Measurements from ENCODE around the gene AREL1.
A peak's percentile ranks its signal among the peaks of the same experiment; 100 is the strongest.

Gene AREL1

DNA sequence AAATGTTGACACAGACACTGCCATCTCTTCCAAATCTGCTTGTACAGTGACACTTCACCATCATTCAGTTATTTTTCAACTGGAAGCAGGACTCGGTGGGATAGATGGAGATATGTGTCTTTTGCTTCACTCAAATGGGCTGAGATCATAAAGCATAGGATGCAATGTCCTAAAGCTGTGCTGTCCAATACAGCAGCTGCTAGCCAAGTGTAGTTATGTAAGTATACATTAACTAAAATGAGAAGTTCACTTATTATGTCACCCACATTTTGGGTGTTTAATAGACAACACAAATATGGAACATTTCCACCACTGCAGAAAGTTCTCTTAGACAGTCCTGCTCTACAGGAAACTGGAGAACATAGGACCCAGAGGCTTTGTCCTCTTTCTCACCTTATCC lies 43.6 kb downstream of the AREL1 start:
- no peak for DNase-seq (ENCODE audit: low read depth)
- TF ChIP-seq, protein P1, sequence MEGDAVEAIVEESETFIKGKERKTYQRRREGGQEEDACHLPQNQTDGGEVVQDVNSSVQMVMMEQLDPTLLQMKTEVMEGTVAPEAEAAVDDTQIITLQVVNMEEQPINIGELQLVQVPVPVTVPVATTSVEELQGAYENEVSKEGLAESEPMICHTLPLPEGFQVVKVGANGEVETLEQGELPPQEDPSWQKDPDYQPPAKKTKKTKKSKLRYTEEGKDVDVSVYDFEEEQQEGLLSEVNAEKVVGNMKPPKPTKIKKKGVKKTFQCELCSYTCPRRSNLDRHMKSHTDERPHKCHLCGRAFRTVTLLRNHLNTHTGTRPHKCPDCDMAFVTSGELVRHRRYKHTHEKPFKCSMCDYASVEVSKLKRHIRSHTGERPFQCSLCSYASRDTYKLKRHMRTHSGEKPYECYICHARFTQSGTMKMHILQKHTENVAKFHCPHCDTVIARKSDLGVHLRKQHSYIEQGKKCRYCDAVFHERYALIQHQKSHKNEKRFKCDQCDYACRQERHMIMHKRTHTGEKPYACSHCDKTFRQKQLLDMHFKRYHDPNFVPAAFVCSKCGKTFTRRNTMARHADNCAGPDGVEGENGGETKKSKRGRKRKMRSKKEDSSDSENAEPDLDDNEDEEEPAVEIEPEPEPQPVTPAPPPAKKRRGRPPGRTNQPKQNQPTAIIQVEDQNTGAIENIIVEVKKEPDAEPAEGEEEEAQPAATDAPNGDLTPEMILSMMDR (IDR thresholded peaks at IDR 0.05; ENCODE audit: control insufficient read depth, insufficient read depth, low read depth, low read length, missing control alignments), result no peak
- no peak overlapping the region for H3K4me3 ChIP-seq (ENCODE audit: control insufficient read depth, low read depth, low read length)

DNA sequence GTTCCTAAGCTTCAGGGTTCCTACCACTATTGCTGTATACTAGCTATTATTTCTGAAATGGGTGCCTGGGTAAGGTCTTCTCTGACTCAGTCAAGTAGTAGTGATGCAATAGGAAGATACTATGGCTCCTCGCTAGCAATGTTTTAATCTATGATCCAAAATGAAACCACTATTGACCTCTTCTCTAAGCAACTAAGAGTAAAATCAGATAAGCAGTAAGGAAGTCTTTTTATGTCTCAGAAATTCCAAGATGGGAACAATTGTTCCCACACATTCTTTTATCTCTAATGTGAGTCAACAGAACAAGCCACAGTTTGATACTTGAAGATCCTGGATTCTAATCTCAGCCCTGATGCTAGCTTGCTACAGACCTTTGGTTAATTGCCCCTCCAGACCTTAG lies 45.1 kb downstream of the AREL1 start:
- TF ChIP-seq, protein P1 (IDR thresholded peaks at IDR 0.05; ENCODE audit: control insufficient read depth, insufficient read depth, low read depth, low read length, missing control alignments), result no peak
- DNase-seq (ENCODE audit: low read depth), result peak; percentile 55
- no peak overlapping the region for H3K4me3 ChIP-seq (ENCODE audit: control insufficient read depth, low read depth, low read length)

DNA sequence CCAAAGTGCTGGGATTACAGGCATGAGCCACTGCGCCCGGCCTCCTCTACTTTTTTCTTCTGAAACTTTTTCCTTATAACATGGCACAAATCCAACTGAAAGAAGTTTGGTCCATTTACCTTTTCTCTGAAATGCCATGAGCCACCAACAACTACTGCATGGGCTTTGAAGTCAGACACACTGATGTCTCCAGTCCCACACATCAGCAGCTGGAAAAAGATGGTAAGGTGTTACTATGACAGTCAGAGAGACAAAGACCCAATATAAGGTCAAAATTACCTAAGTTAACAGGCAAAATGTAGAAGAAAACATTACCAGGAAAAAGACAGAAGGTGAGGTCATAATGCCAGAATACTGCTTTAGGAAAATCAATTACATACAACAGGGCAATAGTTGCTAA lies 48.2 kb downstream of the AREL1 start:
- no peak for DNase-seq (ENCODE audit: low read depth)
- no peak overlapping the region for H3K4me3 ChIP-seq (ENCODE audit: control insufficient read depth, low read depth, low read length)
- TF ChIP-seq, protein P1 (IDR thresholded peaks at IDR 0.05; ENCODE audit: control insufficient read depth, insufficient read depth, low read depth, low read length, missing control alignments), result no peak

DNA sequence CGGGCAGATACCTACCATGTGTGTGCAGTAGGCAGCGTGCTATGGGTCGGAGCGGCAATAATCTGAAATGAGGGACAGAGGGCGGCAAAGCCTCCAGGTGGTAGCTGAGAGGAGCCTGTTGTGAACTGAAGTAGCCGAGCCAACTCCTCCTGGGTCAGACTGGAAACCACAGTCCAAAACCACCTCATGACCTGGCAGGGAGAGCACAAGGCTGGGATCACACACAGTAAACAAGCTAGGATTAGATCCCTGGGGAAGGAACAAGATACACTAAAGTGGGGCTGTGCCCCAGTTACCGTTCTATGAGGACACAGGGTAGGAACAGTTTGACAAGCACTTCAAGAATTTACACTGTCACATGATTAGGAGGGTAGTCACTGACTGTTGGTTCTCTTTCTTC lies 49.0 kb downstream of the AREL1 start:
- DNase-seq (ENCODE audit: low read depth), result no peak
- H3K4me3 ChIP-seq (ENCODE audit: control insufficient read depth, low read depth, low read length), result no peak overlapping the region
- TF ChIP-seq, protein P1 (IDR thresholded peaks at IDR 0.05; ENCODE audit: control insufficient read depth, insufficient read depth, low read depth, low read length, missing control alignments), result no peak

DNA sequence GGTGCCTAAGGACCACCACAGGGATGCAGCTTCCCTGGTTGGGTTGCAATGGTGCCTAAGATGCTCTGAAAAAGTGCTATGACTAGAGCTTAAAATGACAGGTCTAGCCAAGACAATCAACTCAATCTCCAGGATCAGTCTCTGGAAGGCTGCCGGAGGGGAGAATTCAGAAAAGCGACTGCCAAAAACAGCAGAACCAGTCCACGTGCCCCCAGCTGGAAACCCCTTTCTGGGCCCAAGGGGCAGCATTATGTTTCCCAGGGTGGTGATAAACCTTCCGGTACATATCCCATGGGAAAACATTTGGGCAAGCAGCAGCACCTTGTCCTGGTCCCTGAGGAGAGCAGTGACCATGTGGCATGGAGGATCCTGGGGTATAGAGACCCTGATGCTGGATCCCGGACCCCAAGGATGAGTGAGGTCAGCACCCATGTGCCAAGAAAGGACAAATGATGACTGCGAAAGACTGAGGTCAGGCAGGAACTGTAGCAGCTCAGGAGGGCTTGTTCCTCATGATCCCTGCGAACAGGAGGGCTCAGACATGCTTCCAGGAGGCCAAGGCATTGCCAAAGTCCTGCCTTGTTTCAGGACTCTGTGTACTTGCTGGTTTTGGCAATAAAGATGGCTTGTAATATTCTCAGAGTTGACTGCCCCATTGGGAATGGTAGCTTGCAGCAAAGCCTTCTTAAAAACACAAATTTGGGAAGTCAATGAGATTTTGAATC lies 51.0 kb downstream of the AREL1 start:
- TF ChIP-seq, protein P1 (IDR thresholded peaks at IDR 0.05; ENCODE audit: control insufficient read depth, insufficient read depth, low read depth, low read length, missing control alignments), result no peak
- DNase-seq (ENCODE audit: low read depth), result no peak
- H3K4me3 ChIP-seq (ENCODE audit: control insufficient read depth, low read depth, low read length), result no peak overlapping the region

DNA sequence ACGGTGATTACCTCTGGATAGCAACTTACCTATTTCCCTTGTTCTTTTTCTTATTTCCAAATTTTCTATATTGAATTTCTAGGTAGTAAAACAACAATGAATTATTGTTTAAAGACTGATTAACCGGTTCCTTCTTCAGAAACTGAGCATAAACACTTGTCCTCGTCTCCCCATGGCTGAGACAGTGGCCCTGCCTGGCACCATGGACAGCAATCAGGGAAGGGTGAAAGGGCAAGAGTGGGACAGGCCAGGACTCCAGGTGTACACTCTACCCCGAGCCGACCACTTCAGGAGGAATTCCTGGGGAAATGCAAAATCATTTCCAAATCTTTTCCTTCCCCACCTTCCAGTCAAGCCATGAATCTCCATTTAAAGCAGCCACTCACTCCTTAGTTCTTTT lies 52.0 kb downstream of the AREL1 start:
- DNase-seq (ENCODE audit: low read depth), result no peak
- TF ChIP-seq, protein P1 (IDR thresholded peaks at IDR 0.05; ENCODE audit: control insufficient read depth, insufficient read depth, low read depth, low read length, missing control alignments), result no peak
- no peak overlapping the region for H3K4me3 ChIP-seq (ENCODE audit: control insufficient read depth, low read depth, low read length)

Measured in AG09309 (cell line).